T-helper 2 cell treated with Interferon-gamma antibody and Interleukin-4, amounts not matched to agents 5 μg/mL and 100 μg/mL, for 36 hours (primary cell): ENCODE data around the gene AJAP1.

ENCODE experiments used
- DNase-seq: peaks from one replicate; pipeline ENCODE4 v3.0.0; 2021; ENCODE audit warnings: low spot score
- H3K27ac Mint-ChIP-seq: one replicate; pipeline ENCODE4 v1.8.0; 2021; ENCODE audit warnings: mild to moderate bottlenecking, mixed read lengths
- H3K27me3 Mint-ChIP-seq: one replicate; pipeline ENCODE4 v1.8.0; 2021; ENCODE audit warnings: low read depth, mixed read lengths
- H3K36me3 Mint-ChIP-seq: one replicate; pipeline ENCODE4 v1.8.0; 2021; ENCODE audit warnings: low read depth, mixed read lengths
- H3K4me1 Mint-ChIP-seq: one replicate; pipeline ENCODE4 v1.8.0; 2021; ENCODE audit warnings: low read depth, mixed read lengths
- H3K4me3 Mint-ChIP-seq: one replicate; pipeline ENCODE4 v1.8.0; 2022; ENCODE audit warnings: mild to moderate bottlenecking, moderate library complexity, mixed read lengths
- H3K9me3 Mint-ChIP-seq: one replicate; pipeline ENCODE4 v1.8.0; 2021; ENCODE audit warnings: mixed read lengths

The AJAP1 gene

GRCh38 chr1:4700801-4701200 is 46.4 kb downstream of the AJAP1 start:
- no peaks in the 10 kb centered on the region for H3K4me1 Mint-ChIP-seq
- no peaks in the 10 kb centered on the region for H3K27me3 Mint-ChIP-seq
- no peak overlapping the region for H3K27ac Mint-ChIP-seq
- no peak for DNase-seq
- H3K9me3 Mint-ChIP-seq, result no peaks in the 10 kb centered on the region
- H3K36me3 Mint-ChIP-seq, result no peaks in the 10 kb centered on the region
- no peak overlapping the region for H3K4me3 Mint-ChIP-seq

DNA sequence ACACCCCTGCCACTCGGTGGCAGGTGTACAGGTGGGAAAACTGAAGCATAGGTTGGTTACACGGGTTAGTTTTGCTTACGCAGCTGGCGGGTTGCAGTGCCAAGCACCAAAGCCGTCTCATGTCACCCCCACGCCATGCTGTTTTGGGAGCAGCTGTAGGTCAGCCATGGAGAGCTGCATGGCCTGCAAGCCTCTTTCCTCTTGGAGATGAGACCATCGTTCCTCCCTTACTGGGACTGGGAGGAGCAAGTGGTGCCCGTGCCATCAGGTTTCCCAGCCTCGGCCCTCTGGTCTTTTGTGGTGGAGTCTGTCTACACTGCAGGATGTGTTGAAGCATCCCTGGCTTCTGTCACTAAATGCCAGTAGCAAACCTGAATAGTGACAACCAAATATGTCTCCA is 46.9 kb downstream of the AJAP1 start:
- Mint-ChIP-seq H3K9me3 (no peaks in the 10 kb centered on the region), H3K27ac (no peak overlapping the region), H3K4me3 (no peak overlapping the region), H3K27me3 (no peaks in the 10 kb centered on the region), H3K4me1 (no peaks in the 10 kb centered on the region), H3K36me3 (no peaks in the 10 kb centered on the region)
- no peak for DNase-seq

DNA sequence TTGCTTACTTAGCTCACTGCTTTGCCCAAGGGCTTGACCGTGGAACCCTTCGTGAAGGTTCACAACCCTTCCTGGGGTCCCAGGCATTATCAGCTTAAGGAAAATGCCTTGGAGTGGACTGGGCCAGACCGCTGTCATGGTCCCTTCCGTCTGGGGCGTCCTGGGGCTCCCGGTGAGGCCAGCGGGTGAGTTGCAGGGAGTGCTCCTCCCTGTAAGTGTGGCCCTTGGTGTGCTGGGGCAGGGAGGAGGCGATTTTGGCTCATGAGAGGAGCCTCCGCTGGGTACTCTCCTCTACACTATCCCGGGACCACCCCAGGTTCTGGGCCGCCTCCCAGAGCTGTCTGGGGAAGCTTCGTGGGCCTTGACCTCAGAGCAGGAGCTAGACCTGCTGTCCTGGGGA is 48.1 kb downstream of the AJAP1 start:
- no peak for DNase-seq
- Mint-ChIP-seq H3K4me1 (no peaks in the 10 kb centered on the region), H3K9me3 (no peaks in the 10 kb centered on the region), H3K27me3 (no peaks in the 10 kb centered on the region), H3K27ac (no peak overlapping the region), H3K4me3 (no peak overlapping the region), H3K36me3 (no peaks in the 10 kb centered on the region)

- Mint-ChIP-seq H3K27me3 (no peaks in the 10 kb centered on the region), H3K4me3 (no peak overlapping the region), H3K36me3 (no peaks in the 10 kb centered on the region), H3K27ac (no peak overlapping the region), H3K9me3 (no peaks in the 10 kb centered on the region), H3K4me1 (no peaks in the 10 kb centered on the region)
- no peak for DNase-seq
Measured at GRCh38 chr1:4702932-4703331, 48.5 kb downstream of the AJAP1 start.

DNA sequence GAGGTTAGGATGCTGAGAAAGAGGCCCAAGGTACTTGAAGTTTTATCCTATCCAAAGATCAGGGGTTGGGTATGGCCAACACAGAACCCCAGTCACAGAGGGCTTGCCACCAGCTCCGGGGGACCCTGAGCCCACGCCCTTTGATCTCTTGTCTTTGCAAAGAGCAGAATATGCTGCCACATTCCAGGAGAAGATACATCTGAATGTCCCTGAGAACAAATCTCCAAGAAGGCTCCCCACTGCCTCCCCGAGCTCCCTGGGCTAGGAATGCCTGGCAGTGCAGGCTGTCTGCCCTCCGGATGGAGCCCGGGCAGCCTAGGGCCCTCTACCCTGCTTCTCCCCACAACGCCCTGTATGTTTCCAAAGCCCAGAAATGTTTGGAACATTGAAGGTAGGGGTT is 49.2 kb downstream of the AJAP1 start:
- H3K36me3 Mint-ChIP-seq, result no peaks in the 10 kb centered on the region
- H3K9me3 Mint-ChIP-seq, result no peaks in the 10 kb centered on the region
- no peaks in the 10 kb centered on the region for H3K4me1 Mint-ChIP-seq
- DNase-seq, result no peak
- H3K4me3 Mint-ChIP-seq, result no peak overlapping the region
- no peaks in the 10 kb centered on the region for H3K27me3 Mint-ChIP-seq
- no peak overlapping the region for H3K27ac Mint-ChIP-seq

GRCh38 chr1:4708840-4709507 is 54.6 kb downstream of the AJAP1 start:
- DNase-seq, result no peak
- H3K36me3 Mint-ChIP-seq, result no peaks in the 10 kb centered on the region
- no peaks in the 10 kb centered on the region for H3K4me1 Mint-ChIP-seq
- no peaks in the 10 kb centered on the region for H3K9me3 Mint-ChIP-seq
- no peak overlapping the region for H3K27ac Mint-ChIP-seq
- H3K27me3 Mint-ChIP-seq, result peaks cover 12% of the 10 kb centered on the region
- H3K4me3 Mint-ChIP-seq, result no peak overlapping the region

GRCh38 chr1:4709641-4710040 is 55.2 kb downstream of the AJAP1 start:
- Mint-ChIP-seq H3K4me1 (no peaks in the 10 kb centered on the region), H3K27ac (no peak overlapping the region), H3K9me3 (no peaks in the 10 kb centered on the region), H3K27me3 (peaks cover 12% of the 10 kb centered on the region), H3K4me3 (no peak overlapping the region), H3K36me3 (no peaks in the 10 kb centered on the region)
- no peak for DNase-seq

GRCh38 chr1:4710592-4711415 is 56.4 kb downstream of the AJAP1 start:
- Mint-ChIP-seq H3K9me3 (no peaks in the 10 kb centered on the region), H3K4me1 (no peaks in the 10 kb centered on the region), H3K4me3 (no peak overlapping the region), H3K36me3 (no peaks in the 10 kb centered on the region), H3K27me3 (peaks cover 12% of the 10 kb centered on the region), H3K27ac (no peak overlapping the region)
- no peak for DNase-seq

GRCh38 chr1:4711416-4712275 is 57.2 kb downstream of the AJAP1 start:
- Mint-ChIP-seq H3K27ac (no peak overlapping the region), H3K4me3 (no peak overlapping the region)
- DNase-seq, result no peak

GRCh38 chr1:4713669-4714068 is 59.3 kb downstream of the AJAP1 start:
- H3K4me1 Mint-ChIP-seq, result no peaks in the 10 kb centered on the region
- no peak overlapping the region for H3K4me3 Mint-ChIP-seq
- H3K9me3 Mint-ChIP-seq, result no peaks in the 10 kb centered on the region
- no peak overlapping the region for H3K27ac Mint-ChIP-seq
- H3K36me3 Mint-ChIP-seq, result no peaks in the 10 kb centered on the region
- H3K27me3 Mint-ChIP-seq, result peaks cover 12% of the 10 kb centered on the region
- DNase-seq, result no peak

More at GRCh38 chr1:4711416-4712275, 57.2 kb downstream of the AJAP1 start:
- Mint-ChIP-seq H3K9me3 (no peaks in the 10 kb centered on the region), H3K36me3 (no peaks in the 10 kb centered on the region), H3K4me1 (no peaks in the 10 kb centered on the region), H3K27me3 (peaks cover 12% of the 10 kb centered on the region)

- Mint-ChIP-seq H3K27ac (no peak overlapping the region), H3K4me1 (no peaks in the 10 kb centered on the region), H3K27me3 (no peaks in the 10 kb centered on the region), H3K36me3 (no peaks in the 10 kb centered on the region), H3K9me3 (no peaks in the 10 kb centered on the region), H3K4me3 (no peak overlapping the region)
- DNase-seq, result no peak
Measured at GRCh38 chr1:4716406-4716805, 62.0 kb downstream of the AJAP1 start.

DNA sequence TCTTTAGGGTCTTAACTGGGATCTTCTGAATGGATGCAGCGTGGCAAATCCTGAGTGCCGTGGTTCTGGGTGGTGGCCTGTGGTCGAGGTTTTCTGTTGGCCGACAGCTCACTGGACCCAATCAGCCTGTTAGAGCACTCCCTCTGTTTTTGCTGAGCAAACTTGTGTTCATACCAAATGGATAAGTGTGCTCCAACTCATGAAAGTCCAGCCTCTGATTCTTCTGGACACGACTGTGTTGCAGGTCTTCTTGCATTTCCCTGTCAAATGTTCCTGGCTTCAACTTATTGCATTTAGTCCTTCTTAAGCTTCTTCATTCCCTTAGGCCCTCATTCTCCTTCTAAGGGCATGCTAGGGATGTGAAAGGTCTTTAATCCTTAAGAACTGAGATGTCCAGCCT is 63.7 kb downstream of the AJAP1 start:
- DNase-seq, result no peak
- Mint-ChIP-seq H3K4me1 (no peaks in the 10 kb centered on the region), H3K27ac (no peak overlapping the region), H3K4me3 (no peak overlapping the region), H3K27me3 (no peaks in the 10 kb centered on the region), H3K9me3 (no peaks in the 10 kb centered on the region), H3K36me3 (no peaks in the 10 kb centered on the region)

DNA sequence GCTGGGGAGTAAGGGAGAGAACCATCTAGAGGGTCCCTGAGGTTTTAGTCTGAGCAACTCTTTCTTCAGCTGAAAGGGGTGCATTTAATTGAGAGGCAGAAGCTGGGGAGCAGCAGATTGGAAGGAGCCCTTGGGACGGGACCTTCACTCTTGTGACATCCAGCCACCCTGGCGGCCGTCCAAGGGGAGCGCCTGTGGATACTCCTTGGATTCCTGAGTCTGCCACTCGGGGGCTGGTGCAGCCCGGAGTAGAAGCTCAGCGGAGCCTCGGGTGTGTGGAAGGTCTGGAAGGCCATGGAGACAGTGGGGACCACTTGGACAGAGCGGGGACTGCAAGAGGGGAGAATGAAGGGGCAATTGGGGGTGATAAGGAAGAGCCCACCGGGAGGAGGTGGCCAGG is 68.7 kb downstream of the AJAP1 start:
- DNase-seq, result no peak
- Mint-ChIP-seq H3K27ac (no peak overlapping the region), H3K27me3 (no peaks in the 10 kb centered on the region), H3K4me3 (no peak overlapping the region), H3K36me3 (no peaks in the 10 kb centered on the region), H3K9me3 (no peaks in the 10 kb centered on the region), H3K4me1 (no peaks in the 10 kb centered on the region)

- H3K9me3 Mint-ChIP-seq, result no peaks in the 10 kb centered on the region
- no peak overlapping the region for H3K27ac Mint-ChIP-seq
- H3K36me3 Mint-ChIP-seq, result no peaks in the 10 kb centered on the region
- H3K4me3 Mint-ChIP-seq, result no peak overlapping the region
- no peaks in the 10 kb centered on the region for H3K27me3 Mint-ChIP-seq
- DNase-seq, result no peak
- no peaks in the 10 kb centered on the region for H3K4me1 Mint-ChIP-seq
Measured at GRCh38 chr1:4724001-4724400, 69.6 kb downstream of the AJAP1 start.
